ENCODE results near the gene LRRN2.

The LRRN2 gene

DNA sequence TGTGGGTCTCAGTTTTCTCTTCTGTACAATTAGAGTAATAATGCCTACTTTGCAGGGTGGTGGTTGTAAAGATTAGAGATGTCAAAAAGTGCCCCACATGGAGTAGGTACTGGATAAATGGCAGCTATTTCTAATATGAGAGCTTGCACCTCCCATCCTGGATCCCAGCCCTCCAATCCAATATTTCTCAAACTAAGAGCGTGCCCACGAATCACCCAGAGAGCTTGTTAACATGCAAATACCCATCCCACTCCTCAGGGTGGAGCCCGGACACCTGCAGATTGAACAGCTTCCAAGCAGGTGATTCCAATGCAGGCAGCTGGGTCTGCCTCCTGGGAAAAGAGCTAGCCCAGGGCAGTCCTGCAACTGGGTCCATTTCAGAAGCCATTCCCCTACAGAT is 33.0 kb downstream of the LRRN2 start:
- TF ChIP-seq, protein P1, sequence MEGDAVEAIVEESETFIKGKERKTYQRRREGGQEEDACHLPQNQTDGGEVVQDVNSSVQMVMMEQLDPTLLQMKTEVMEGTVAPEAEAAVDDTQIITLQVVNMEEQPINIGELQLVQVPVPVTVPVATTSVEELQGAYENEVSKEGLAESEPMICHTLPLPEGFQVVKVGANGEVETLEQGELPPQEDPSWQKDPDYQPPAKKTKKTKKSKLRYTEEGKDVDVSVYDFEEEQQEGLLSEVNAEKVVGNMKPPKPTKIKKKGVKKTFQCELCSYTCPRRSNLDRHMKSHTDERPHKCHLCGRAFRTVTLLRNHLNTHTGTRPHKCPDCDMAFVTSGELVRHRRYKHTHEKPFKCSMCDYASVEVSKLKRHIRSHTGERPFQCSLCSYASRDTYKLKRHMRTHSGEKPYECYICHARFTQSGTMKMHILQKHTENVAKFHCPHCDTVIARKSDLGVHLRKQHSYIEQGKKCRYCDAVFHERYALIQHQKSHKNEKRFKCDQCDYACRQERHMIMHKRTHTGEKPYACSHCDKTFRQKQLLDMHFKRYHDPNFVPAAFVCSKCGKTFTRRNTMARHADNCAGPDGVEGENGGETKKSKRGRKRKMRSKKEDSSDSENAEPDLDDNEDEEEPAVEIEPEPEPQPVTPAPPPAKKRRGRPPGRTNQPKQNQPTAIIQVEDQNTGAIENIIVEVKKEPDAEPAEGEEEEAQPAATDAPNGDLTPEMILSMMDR (conservative IDR thresholded peaks at IDR 0.05), result no peak
- no peak overlapping the region for H3K27ac ChIP-seq

DNA sequence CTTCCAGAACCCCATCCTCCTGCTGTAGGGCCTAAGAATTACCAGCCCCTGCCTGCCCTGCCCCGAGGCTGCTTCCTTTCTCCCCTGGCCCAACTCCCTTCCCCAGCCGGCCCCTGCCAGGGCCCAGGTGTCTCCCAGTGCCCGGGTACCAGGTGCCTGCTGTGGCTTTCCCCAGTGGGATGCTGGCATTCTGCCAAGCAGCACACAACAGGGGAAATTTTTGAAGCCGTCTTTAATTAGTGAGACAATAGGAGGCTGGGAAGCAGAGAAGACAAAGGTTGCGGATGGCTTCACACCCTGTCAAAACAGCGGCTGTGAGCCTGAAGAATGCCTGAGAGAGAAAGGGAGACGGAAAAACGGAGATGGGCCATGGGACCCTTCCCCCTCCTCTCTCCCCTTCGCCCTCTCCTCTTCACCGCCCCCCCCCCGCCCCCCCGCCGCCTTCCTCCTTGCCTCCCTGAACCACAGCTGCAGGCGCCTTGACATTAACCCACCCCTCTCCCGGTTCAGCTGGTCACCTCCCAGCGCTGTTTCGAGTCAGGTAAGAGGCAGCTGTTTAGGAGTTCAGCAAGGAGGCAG is 33.6 kb downstream of the LRRN2 start:
- peak overlapping the region; percentile 67 for H3K27ac ChIP-seq
- TF ChIP-seq, protein P1 (conservative IDR thresholded peaks at IDR 0.05), result no peak

DNA sequence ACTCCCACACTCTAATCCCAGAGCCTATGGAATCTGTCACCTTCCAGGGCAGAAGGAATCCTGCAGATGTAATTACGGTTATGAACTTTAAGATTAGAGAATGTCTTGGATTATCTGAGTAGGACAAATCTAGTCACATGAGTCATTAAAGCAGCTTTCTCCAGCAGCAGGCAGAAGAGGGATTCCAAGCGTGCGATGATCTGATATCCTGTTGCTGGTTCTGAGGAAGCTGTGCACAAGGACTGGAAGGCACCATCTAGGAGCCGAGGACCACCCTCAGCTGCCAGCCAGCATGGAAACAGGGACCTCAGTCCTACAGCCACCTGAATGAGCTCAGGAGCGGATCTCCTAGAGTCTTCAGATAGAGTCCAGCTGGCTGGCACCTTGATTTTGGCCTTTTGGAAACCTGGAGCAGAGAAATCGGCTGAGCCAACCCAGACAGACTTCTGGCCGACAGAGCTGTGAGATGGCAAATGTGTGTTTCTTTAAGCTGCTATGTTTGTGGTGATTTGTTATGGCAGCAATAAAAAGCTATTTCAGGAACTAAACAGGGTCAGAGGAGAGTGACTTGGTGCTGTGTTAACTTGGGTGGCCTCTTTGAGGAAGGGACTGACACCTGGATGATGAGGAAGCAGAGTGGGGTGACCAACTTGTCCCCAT is 34.5 kb downstream of the LRRN2 start:
- TF ChIP-seq, protein P1 (conservative IDR thresholded peaks at IDR 0.05), result no peak
- H3K27ac ChIP-seq, result peak overlapping the region; percentile 67

DNA sequence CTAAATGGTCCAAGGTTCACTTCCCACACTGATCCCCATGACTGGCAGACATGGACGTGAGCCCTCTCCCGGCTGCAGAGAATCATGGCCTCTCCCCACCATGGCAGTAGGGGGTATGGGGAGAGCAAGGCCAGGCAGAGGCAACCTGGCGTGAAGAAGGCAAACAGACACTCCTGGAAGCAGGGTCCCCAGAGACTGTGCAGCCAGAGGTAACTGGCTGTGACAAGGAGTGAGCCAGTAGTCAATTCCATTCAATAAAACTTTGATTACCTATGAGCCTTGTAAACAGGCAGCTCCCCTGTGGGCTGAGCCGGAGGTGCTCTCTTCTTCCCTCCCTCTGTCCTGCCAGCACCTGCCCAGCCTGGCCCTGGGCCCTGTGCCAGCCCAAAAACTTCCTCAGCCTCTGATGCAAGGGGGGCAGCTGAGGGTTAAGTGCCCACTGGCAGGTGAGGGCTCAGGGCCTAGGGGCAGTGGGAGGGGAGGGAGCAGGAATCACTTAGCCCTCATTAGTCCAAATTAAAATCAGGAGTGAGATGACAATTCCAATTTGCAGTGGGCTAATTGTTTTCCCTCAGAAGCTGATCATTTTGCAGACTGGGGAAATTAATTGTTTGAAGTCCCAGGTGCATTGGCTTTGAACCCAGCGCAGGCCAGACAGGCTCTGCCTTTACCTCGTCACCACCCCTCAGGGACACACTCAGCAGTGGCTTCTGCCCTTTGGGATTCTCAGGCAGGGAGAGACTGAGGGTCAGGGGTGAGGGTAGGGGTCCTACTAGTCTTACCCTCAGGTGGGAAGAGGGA is 35.6 kb downstream of the LRRN2 start:
- H3K27ac ChIP-seq, result peak overlapping the region; percentile 67

DNA sequence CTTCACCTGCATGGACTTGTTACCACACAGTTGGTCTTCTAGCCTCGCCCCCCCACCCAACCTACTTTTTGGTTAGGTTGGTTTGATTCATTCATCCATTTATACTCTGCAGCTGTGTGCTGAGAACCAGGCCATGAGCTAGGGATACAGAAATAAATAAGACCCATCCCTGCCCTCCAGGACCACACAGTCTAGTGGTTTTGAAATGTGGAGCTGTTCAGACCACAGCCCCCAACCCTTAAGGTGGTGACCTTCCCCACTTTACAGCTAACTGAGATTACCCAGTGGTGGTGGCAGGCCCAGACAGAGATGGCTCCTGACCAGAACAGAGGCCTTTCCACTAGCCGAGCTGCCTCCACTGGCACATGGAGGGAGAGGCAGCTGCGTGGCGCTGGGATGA is 37.0 kb downstream of the LRRN2 start:
- H3K27ac ChIP-seq, result peak overlapping the region; percentile 67
- TF ChIP-seq, protein P1 (conservative IDR thresholded peaks at IDR 0.05), result no peak

More for the DNA sequence above, 35.6 kb downstream of the LRRN2 start:
- TF ChIP-seq, protein P1 (conservative IDR thresholded peaks at IDR 0.05), result no peak

DNA sequence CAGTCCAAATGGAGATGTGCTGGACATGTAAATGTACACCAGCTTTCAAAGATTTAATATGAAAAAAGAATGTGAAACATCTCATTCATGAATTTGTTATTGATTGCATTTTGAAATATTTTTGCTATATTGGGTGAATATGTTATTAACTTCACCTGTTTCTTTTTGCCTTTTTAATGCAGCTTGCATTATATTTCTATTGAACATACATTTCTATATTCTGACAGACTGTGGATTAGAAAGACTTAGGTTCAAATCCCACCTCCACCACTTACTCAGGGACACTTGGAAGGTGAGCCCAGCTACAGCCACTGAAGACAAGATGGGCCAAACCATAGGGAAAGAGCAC is 37.8 kb downstream of the LRRN2 start:
- TF ChIP-seq, protein P1 (conservative IDR thresholded peaks at IDR 0.05), result no peak
- H3K27ac ChIP-seq, result no peak overlapping the region

DNA sequence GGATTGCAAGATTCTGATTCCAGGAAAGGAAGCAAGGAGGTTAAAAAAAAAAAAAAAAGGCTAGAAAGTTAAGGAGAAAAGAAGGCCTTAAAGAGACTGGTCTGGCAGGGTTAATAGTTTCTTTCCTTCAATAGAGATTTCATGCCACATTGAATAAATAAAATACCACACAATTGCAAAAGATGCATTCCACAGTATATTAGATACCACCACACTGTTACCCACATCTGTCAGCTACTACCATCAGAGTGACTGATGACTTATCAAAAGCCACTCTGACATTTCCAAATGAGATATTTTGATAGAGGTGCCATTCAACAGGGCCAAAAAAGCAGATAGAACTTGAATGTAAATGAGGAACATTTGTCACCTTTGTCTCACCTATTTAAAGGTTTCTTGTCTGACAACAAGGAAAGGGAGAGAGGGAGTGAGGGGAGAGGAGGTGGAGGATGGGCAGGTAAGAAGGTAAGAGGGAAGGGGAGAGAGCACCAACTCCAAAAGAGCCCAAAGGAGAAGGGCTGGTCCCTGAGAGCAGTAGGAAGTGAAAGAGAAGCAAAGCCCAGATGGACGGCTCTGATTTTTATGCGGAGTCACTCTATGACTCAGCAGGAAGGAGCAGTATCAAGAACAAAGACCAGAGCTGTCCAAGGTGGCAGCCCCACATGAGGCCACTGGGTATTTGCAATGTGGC is 38.3 kb downstream of the LRRN2 start:
- TF ChIP-seq, protein P1 (conservative IDR thresholded peaks at IDR 0.05), result no peak
- H3K27ac ChIP-seq, result no peak overlapping the region

All from VCaP (cell line).